SH-SY5Y (cell line): ENCODE results near the gene SERPINA1.

Experiments
- GATA2 ChIP-seq: IDR thresholded peaks from 2 replicates; pipeline ENCODE4 v1.6.1; 2011; ENCODE audit warnings: mild to moderate bottlenecking, low read depth, low read length
- GATA3 ChIP-seq: IDR thresholded peaks from 2 replicates; pipeline ENCODE4 v1.6.1; 2011; ENCODE audit warnings: low read depth, mild to moderate bottlenecking, low read length, moderate library complexity

The SERPINA1 gene

DNA sequence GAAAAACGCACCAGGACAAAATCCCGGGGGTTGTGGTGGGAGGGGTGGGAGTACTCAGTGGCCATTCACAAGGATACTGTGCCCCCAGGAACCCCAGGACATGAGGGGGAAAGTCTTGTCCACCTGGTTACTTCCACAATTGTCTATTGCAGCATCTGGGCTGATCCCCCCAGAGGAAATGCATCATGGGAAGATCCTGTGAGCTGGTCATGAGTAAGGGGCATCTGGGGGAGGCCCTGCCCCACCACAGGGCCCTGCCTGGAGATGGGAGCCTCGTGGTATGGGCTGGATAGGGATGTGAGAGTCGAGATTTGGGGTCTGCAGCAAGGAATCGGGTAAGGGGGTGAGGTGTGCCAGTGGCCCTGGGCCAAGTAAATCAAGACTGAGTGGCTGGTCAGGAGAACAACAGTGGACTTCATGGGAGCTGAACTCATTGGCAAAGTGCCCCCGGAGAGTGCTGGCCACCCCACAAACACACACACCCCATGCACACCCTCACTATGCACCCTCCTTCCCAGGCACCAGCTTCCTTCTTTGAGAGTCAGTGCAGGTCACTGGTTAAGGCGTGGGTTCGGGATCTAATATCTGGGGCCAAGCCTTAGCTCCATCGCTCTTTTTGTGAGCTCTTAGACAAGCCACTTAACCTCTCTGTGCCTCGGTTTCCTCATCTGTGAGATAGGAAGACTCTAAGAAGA, 3.0 kb upstream of the SERPINA1 start:
- TF ChIP-seq GATA2 (no peak), GATA3 (no peak)

DNA sequence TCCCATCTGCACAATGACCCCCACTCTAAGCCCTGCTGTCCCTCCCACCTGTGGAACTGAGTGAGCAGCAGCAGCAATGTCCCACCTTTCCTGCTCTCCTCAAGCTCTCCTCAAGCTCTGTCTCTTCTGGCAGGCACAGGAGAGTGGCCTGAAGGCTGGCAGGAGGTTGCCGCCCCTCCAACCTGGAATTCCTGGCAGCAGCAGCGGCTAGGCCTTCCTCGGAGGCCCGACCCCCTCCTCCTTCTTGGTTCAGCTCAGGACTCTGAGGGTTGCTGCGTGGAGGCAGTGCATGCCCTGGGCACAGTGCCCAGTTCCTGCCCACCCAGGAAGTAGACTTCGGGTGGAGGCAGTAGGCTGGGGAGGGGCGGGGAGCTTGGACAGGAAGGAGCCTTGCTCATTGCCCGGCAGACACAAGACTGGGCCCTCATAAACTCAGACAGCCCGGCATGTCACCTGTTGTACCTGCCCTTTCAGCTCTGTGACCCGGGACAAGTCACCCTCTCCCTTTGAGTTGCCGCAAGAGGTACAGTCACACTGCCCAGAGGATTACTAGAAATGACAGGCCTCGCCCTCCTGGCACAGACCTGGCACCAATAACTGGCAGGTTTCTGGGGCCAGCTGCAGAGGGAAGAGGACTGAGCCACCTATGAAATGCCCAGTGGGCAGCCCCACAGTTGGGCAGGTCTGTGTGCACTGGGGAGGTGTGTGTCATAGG, 2.1 kb upstream of the SERPINA1 start:
- no peak for TF ChIP-seq GATA3
- TF ChIP-seq GATA2: no peak

GRCh38 chr14:94389731-94390371, 1.4 kb upstream of the SERPINA1 start:
- TF ChIP-seq GATA3 (no peak), GATA2 (no peak)

- TF ChIP-seq GATA2 (no peak), GATA3 (no peak)
Measured at GRCh38 chr14:94389104-94389469, 685 bp upstream of the SERPINA1 start.

GRCh38 chr14:94388027-94388383, 397 bp downstream of the SERPINA1 start:
- no peak for TF ChIP-seq GATA3
- no peak for TF ChIP-seq GATA2

GRCh38 chr14:94387051-94388026, 1.1 kb downstream of the SERPINA1 start:
- TF ChIP-seq GATA2: no peak
- TF ChIP-seq GATA3: no peak

GRCh38 chr14:94386085-94387031, 2.0 kb downstream of the SERPINA1 start:
- TF ChIP-seq GATA2 (no peak), GATA3 (no peak)

DNA sequence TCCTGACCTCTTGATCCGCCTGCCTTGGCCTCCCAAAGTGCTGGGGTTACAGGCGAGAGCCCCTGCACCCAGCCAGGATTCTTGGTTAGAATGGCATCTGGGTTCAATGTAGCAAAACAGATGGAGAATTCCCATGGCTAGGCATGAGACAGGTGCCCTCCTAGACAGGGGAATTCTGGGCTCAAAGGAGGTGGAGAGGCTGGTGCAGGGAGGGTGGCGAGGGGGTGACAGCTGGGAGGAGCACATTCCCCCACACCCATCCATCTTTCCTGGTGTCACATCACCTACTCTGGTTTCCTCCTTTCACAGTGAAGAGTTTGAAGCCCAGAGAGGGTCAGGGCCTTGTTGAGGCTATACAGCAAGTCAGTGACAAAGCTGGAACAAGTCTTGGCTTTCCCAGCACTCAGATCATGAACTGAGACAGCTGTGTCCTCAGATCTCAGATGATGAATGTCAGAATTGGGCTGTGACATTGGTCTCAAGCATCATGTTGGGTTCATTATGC, 2.8 kb downstream of the SERPINA1 start:
- TF ChIP-seq GATA2 (no peak), GATA3 (no peak)

DNA sequence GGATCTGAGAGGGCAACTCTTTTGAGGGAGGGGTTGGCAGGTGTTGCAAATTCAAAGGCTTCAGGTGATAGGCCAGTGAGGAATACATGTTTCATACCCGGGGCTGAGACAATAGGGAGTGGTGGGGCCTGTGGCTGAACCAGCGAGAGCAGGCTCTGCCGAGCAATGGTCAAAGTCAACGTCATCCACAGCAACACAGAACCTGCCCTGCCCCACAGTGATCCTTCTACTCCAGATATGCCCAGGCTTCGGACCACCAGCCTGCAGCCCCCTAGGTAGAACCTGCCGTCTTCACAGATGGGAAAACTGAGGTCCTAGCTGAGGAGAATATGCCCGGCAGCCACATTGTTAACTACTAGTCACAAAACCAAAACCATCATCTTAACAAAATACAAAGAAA, 4.1 kb downstream of the SERPINA1 start:
- no peak for TF ChIP-seq GATA2
- no peak for TF ChIP-seq GATA3

- TF ChIP-seq GATA3 (no peak), GATA2 (no peak)
Measured at GRCh38 chr14:94383777-94384176, 4.6 kb downstream of the SERPINA1 start.

- TF ChIP-seq GATA3: no peak
- no peak for TF ChIP-seq GATA2
Measured at GRCh38 chr14:94382716-94383596, 5.4 kb downstream of the SERPINA1 start.
